GM23338 (cell line): Measurements from ENCODE around the gene KIT. TPM values are rescaled to one million over a fixed set of nuclear protein-coding genes. Genes with fewer than 3 reads are reported as not detected.

Experiments
- ATAC-seq: fragments of 200-7000 bp; cut with Tn5 transposase; 3 replicates; pipeline ENCODE4 v1.9.1; 2020
- DNase-seq: peaks from one replicate; pipeline ENCODE4 v3.0.0-alpha.2; 2015; ENCODE audit warnings: low spot score
- H2AFZ ChIP-seq: fragments of 200-600 bp; sonication (generic); 2 replicates; pipeline ENCODE4 v1.8.0; 2016; ENCODE audit warnings: antibody characterized with exemption, mild to moderate bottlenecking, moderate library complexity
- H3F3A ChIP-seq: fragments of 200-600 bp; sonication (generic); replicated peaks from 2 replicates; pipeline ENCODE4 v1.8.0; 2017; ENCODE audit warnings: antibody characterized with exemption, mixed run types, low read depth
- H3K27ac ChIP-seq: fragments of 200-600 bp; sonication (generic); 2 replicates; pipeline ENCODE4 v1.6.1; 2016; ENCODE audit warnings: low read depth
- H3K27me3 ChIP-seq: fragments of 200-600 bp; sonication (generic); 2 replicates; pipeline ENCODE4 v1.8.0; 2016; ENCODE audit warnings: mild to moderate bottlenecking, mixed run types, moderate library complexity; ENCODE audit not compliant: insufficient read depth
- H3K36me3 ChIP-seq: fragments of 200-600 bp; sonication (generic); 2 replicates; pipeline ENCODE4 v1.8.0; 2016; ENCODE audit warnings: mild to moderate bottlenecking; ENCODE audit not compliant: insufficient read depth
- H3K4me1 ChIP-seq: fragments of 200-600 bp; sonication (generic); 2 replicates; pipeline ENCODE4 v1.8.0; 2016; ENCODE audit warnings: mild to moderate bottlenecking, moderate library complexity; ENCODE audit not compliant: insufficient read depth
- H3K4me2 ChIP-seq: fragments of 200-600 bp; sonication (generic); 2 replicates; pipeline ENCODE4 v1.7.1; 2017; ENCODE audit warnings: mixed run types
- H3K4me3 ChIP-seq: fragments of 200-600 bp; sonication (generic); 2 replicates; pipeline ENCODE4 v1.6.1; 2016; ENCODE audit warnings: mixed run types
- H3K79me2 ChIP-seq: fragments of 200-600 bp; sonication (generic); replicated peaks from 2 replicates; pipeline ENCODE4 v1.8.0; 2017; ENCODE audit warnings: mild to moderate bottlenecking; ENCODE audit not compliant: insufficient read depth
- H3K9me2 ChIP-seq: fragments of 200-600 bp; sonication (generic); 2 replicates; pipeline ENCODE4 v1.8.0; 2017; ENCODE audit not compliant: insufficient read depth
- H4K20me1 ChIP-seq: fragments of 200-600 bp; sonication (generic); replicated peaks from 2 replicates; pipeline ENCODE4 v1.8.0; 2017; ENCODE audit warnings: mild to moderate bottlenecking; ENCODE audit not compliant: insufficient read depth
- H3K27ac Mint-ChIP-seq: 2 replicates; pipeline ENCODE4 v1.8.0; 2020; ENCODE audit warnings: inconsistent platforms, mild to moderate bottlenecking, moderate library complexity, mixed read lengths
- H3K27me3 Mint-ChIP-seq: 3 replicates; pipeline ENCODE4 v1.8.0; 2022; ENCODE audit warnings: low read depth, mild to moderate bottlenecking, moderate library complexity, mixed read lengths, inconsistent platforms; ENCODE audit not compliant: insufficient read depth, poor library complexity
- H3K36me3 Mint-ChIP-seq: 3 replicates; pipeline ENCODE4 v1.8.0; 2021; ENCODE audit warnings: low read depth, mild to moderate bottlenecking, inconsistent platforms, moderate library complexity, mixed read lengths
- H3K4me1 Mint-ChIP-seq: 3 replicates; pipeline ENCODE4 v1.8.0; 2020; ENCODE audit warnings: mild to moderate bottlenecking, inconsistent platforms, mixed read lengths
- H3K4me3 Mint-ChIP-seq: 3 replicates; pipeline ENCODE4 v1.8.0; 2021; ENCODE audit warnings: moderate library complexity, mild to moderate bottlenecking, inconsistent platforms, mixed read lengths
- H3K9me3 Mint-ChIP-seq: 3 replicates; pipeline ENCODE4 v1.8.0; 2020; ENCODE audit warnings: moderate library complexity, mild to moderate bottlenecking, inconsistent platforms, mixed read lengths
- CREB1 ChIP-seq: fragments of 250-450 bp; sonication (Bioruptor Pico); IDR thresholded peaks from 2 replicates; pipeline ENCODE4 v1.5.0; 2020; ENCODE audit warnings: low read depth, mild to moderate bottlenecking, moderate library complexity
- EZH2 ChIP-seq: fragments of 200-600 bp; sonication (generic); IDR thresholded peaks from one replicate; pipeline ENCODE4 v1.8.0; 2017; ENCODE audit warnings: antibody characterized with exemption, mild to moderate bottlenecking, low read depth; ENCODE audit not compliant: unreplicated experiment
- EZH2phosphoT487 ChIP-seq: fragments of 200-600 bp; sonication (generic); IDR thresholded peaks from one replicate; pipeline ENCODE4 v1.8.1; 2018; ENCODE audit warnings: antibody characterized with exemption; ENCODE audit not compliant: unreplicated experiment
- JUNB ChIP-seq: IDR thresholded peaks from one replicate; pipeline ENCODE4 v1.6.1; 2016; ENCODE audit warnings: antibody characterized with exemption; ENCODE audit not compliant: unreplicated experiment
- NANOG ChIP-seq: IDR thresholded peaks from 2 replicates; pipeline ENCODE4 v1.6.1; 2016; ENCODE audit warnings: antibody characterized with exemption, borderline replicate concordance
- POLR2AphosphoS5 ChIP-seq: IDR thresholded peaks from 2 replicates; pipeline ENCODE4 v1.6.1; 2016; ENCODE audit warnings: antibody characterized with exemption, low read depth
- STAT1 ChIP-seq: IDR thresholded peaks from one replicate; pipeline ENCODE4 v1.6.1; 2016; ENCODE audit warnings: antibody characterized with exemption; ENCODE audit not compliant: unreplicated experiment
- ZNF114 ChIP-seq: fragments of 250-450 bp; sonication (Bioruptor Pico); IDR thresholded peaks from 2 replicates; pipeline ENCODE4 v1.5.0; 2020; ENCODE audit warnings: mild to moderate bottlenecking, moderate library complexity
- ZNF331 ChIP-seq: fragments of 250-450 bp; sonication (Bioruptor Pico); IDR thresholded peaks from 2 replicates; pipeline ENCODE4 v1.5.0; 2020; ENCODE audit warnings: low read depth, mild to moderate bottlenecking, moderate library complexity
- ZNF462 ChIP-seq: fragments of 250-450 bp; sonication (Bioruptor Pico); IDR thresholded peaks from 2 replicates; pipeline ENCODE4 v1.5.0; 2020; ENCODE audit warnings: mild to moderate bottlenecking, moderate library complexity
- polyA plus RNA-seq: library from polyadenylated mRNA; unstranded; fragments of >200 nt; fragmentation: Nextera tagmentation; extraction: Ambion mirVana; gene quantifications from 2 replicates; pipeline ENCODE4 v1.2.1, GENCODE V29; 2016
- total RNA-seq: library from RNA; depleted of rRNA; stranded (reverse); fragments of >200 nt; shearing (Covaris generic); gene quantifications from 2 replicates; pipeline ENCODE4 v1.2.3, GENCODE V29; 2014
- TF ChIP-seq, protein P1 (sequence below): IDR thresholded peaks from 2 replicates; pipeline ENCODE4 v1.6.1; 2016; ENCODE audit warnings: antibody characterized with exemption
- TF ChIP-seq, protein P2 (sequence below): IDR thresholded peaks from one replicate; pipeline ENCODE4 v1.6.1; 2018; ENCODE audit warnings: antibody characterized with exemption; ENCODE audit not compliant: unreplicated experiment
- TF ChIP-seq, protein P3 (sequence below), 2 experiments: fragments of 200-600 bp in 1 of 2; sonication (generic) in 1 of 2; conservative IDR thresholded peaks; 2 replicates each; pipeline versions ENCODE4 v1.5.1 to v1.6.1; 2016 to 2017; ENCODE audit warnings: antibody characterized with exemption in 2 of 2, low read depth in 2 of 2, mild to moderate bottlenecking in 2 of 2, moderate library complexity in 1 of 2

KIT gene
- total and polyA plus RNA-seq, 2 experiments from 2014 or later = 9.0 to 28.4 TPM

GRCh38 chr4:54750341-54750740 lies 92.6 kb downstream of the KIT start:
- no peak overlapping the region for H3K4me3 ChIP-seq
- no peak overlapping the region for H3K27ac ChIP-seq
- no peaks in the 10 kb centered on the region for H3F3A ChIP-seq
- TF ChIP-seq ZNF331 (no peak), JUNB (no peak), NANOG (no peak), EZH2 (no peak), POLR2AphosphoS5 (no peak), CREB1 (CRISPR knock-in tag) (no peak), ZNF114 (CRISPR knock-in tag) (no peak), ZNF462 (CRISPR knock-in tag) (no peak), EZH2phosphoT487 (no peak), STAT1 (no peak)
- TF ChIP-seq, protein P1, sequence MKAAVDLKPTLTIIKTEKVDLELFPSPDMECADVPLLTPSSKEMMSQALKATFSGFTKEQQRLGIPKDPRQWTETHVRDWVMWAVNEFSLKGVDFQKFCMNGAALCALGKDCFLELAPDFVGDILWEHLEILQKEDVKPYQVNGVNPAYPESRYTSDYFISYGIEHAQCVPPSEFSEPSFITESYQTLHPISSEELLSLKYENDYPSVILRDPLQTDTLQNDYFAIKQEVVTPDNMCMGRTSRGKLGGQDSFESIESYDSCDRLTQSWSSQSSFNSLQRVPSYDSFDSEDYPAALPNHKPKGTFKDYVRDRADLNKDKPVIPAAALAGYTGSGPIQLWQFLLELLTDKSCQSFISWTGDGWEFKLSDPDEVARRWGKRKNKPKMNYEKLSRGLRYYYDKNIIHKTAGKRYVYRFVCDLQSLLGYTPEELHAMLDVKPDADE = no peak
- TF ChIP-seq, protein P2, sequence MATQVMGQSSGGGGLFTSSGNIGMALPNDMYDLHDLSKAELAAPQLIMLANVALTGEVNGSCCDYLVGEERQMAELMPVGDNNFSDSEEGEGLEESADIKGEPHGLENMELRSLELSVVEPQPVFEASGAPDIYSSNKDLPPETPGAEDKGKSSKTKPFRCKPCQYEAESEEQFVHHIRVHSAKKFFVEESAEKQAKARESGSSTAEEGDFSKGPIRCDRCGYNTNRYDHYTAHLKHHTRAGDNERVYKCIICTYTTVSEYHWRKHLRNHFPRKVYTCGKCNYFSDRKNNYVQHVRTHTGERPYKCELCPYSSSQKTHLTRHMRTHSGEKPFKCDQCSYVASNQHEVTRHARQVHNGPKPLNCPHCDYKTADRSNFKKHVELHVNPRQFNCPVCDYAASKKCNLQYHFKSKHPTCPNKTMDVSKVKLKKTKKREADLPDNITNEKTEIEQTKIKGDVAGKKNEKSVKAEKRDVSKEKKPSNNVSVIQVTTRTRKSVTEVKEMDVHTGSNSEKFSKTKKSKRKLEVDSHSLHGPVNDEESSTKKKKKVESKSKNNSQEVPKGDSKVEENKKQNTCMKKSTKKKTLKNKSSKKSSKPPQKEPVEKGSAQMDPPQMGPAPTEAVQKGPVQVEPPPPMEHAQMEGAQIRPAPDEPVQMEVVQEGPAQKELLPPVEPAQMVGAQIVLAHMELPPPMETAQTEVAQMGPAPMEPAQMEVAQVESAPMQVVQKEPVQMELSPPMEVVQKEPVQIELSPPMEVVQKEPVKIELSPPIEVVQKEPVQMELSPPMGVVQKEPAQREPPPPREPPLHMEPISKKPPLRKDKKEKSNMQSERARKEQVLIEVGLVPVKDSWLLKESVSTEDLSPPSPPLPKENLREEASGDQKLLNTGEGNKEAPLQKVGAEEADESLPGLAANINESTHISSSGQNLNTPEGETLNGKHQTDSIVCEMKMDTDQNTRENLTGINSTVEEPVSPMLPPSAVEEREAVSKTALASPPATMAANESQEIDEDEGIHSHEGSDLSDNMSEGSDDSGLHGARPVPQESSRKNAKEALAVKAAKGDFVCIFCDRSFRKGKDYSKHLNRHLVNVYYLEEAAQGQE = no peak
- TF ChIP-seq, protein P3, sequence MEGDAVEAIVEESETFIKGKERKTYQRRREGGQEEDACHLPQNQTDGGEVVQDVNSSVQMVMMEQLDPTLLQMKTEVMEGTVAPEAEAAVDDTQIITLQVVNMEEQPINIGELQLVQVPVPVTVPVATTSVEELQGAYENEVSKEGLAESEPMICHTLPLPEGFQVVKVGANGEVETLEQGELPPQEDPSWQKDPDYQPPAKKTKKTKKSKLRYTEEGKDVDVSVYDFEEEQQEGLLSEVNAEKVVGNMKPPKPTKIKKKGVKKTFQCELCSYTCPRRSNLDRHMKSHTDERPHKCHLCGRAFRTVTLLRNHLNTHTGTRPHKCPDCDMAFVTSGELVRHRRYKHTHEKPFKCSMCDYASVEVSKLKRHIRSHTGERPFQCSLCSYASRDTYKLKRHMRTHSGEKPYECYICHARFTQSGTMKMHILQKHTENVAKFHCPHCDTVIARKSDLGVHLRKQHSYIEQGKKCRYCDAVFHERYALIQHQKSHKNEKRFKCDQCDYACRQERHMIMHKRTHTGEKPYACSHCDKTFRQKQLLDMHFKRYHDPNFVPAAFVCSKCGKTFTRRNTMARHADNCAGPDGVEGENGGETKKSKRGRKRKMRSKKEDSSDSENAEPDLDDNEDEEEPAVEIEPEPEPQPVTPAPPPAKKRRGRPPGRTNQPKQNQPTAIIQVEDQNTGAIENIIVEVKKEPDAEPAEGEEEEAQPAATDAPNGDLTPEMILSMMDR (conservative IDR thresholded peaks at IDR 0.05; ENCODE audit: low read depth in 2 of 2) = no peak
- Mint-ChIP-seq H3K9me3 (peaks cover 23% of the 10 kb centered on the region), H3K4me1 (no peaks in the 10 kb centered on the region), H3K27me3 (peaks cover under 1% of the 10 kb centered on the region), H3K27ac (no peak overlapping the region), H3K4me3 (no peak overlapping the region), H3K36me3 (peaks cover 22% of the 10 kb centered on the region)
- H3K4me2 ChIP-seq = no peak overlapping the region
- H3K36me3 ChIP-seq = peaks cover 4% of the 10 kb centered on the region; the same call in 1 of the 2 replicates
- no peak overlapping the region for H2AFZ ChIP-seq
- H3K27me3 ChIP-seq = no peaks in the 10 kb centered on the region
- DNase-seq = no peak
- no peaks in the 10 kb centered on the region for H3K4me1 ChIP-seq
- no peaks in the 10 kb centered on the region for H4K20me1 ChIP-seq
- H3K9me2 ChIP-seq = peaks cover 4% of the 10 kb centered on the region; the same call in 1 of the 2 replicates
- no peaks in the 10 kb centered on the region for H3K79me2 ChIP-seq
- no peak for ATAC-seq
